Measurements from ENCODE around the gene ST6GAL2.

- TF ChIP-seq CTCF (IDR thresholded peaks at IDR 0.05) (no peak), POLR2A (IDR thresholded peaks at IDR 0.05) (no peak)
Measured at GRCh38 chr2:106825161-106825560, 60.8 kb downstream of the ST6GAL2 start.
